SK-N-SH (cell line): ENCODE measurements around the gene DNAH7. TPM values are rescaled to one million over a fixed set of nuclear protein-coding genes. Genes with fewer than 3 reads are reported as not detected.

Source experiments
- CTCF ChIA-PET: fragments of 300-600, 350-600 bp; formaldehyde crosslinking; extraction: SDS; loops from one replicate; lab custom pipeline; 2021; lab: Yijun Ruan, JAX
- POLR2A ChIA-PET: fragments of 350-600 bp; sonication (Branson Sonifier 250); formaldehyde crosslinking; extraction: SDS; loops from one replicate; lab custom pipeline; 2020; ENCODE audit warnings: antibody characterized with exemption, inconsistent platforms; lab: Yijun Ruan, JAX
- DNase-seq: peaks from one replicate; pipeline ENCODE4 v3.0.0; 2012
- H2AFZ ChIP-seq: fragments of 200-600 bp; sonication (generic); 2 replicates; pipeline ENCODE4 v1.8.1; 2016; ENCODE audit warnings: antibody characterized with exemption, mild to moderate bottlenecking, low read depth
- H3F3A ChIP-seq: fragments of 200-600 bp; sonication (generic); replicated peaks from 2 replicates; pipeline ENCODE3; 2016; ENCODE audit warnings: antibody characterized with exemption, mild to moderate bottlenecking; ENCODE audit not compliant: insufficient read depth
- H3K27ac ChIP-seq, 2 experiments: fragments of 200-500 bp in 1 of 2; fragments of 200-600 bp in 1 of 2; sonication (Bioruptor generic) in 1 of 2; sonication (generic), shearing (Covaris generic) in 1 of 2; 2 replicates each; pipeline versions ENCODE4 v1.5.1 to v1.6.1; 2014 to 2016; ENCODE audit warnings: low read depth in 2 of 2, inconsistent platforms in 1 of 2, low read length in 1 of 2, mild to moderate bottlenecking in 1 of 2, mixed read lengths in 1 of 2
- H3K27me3 ChIP-seq: fragments of 200-600 bp; sonication (generic), shearing (Covaris generic); 2 replicates; pipeline ENCODE4 v1.6.1; 2016; ENCODE audit warnings: mixed run types; ENCODE audit not compliant: insufficient read depth
- H3K36me3 ChIP-seq, 2 experiments: fragments of 200-500 bp in 1 of 2; fragments of 200-600 bp in 1 of 2; sonication (Bioruptor generic) in 1 of 2; sonication (generic) in 1 of 2; replicated peaks in 1 of 2; 2 replicates each; pipeline versions ENCODE3 to v1.5.1; 2014 to 2016; ENCODE audit warnings: low read length in 1 of 2, mild to moderate bottlenecking in 1 of 2; ENCODE audit not compliant: insufficient read depth in 2 of 2, control insufficient read depth in 1 of 2
- H3K4me1 ChIP-seq, 2 experiments: fragments of 200-500 bp in 1 of 2; fragments of 200-600 bp in 1 of 2; sonication (Bioruptor generic) in 1 of 2; sonication (generic), shearing (Covaris generic) in 1 of 2; 2 replicates each; pipeline versions ENCODE4 v1.5.1 to v1.6.1; 2014 to 2016; ENCODE audit warnings: low read depth in 1 of 2, low read length in 1 of 2, mixed run types in 1 of 2; ENCODE audit not compliant: insufficient read depth in 2 of 2, control insufficient read depth in 1 of 2
- H3K4me2 ChIP-seq: fragments of 200-600 bp; sonication (generic), shearing (Covaris generic); 2 replicates; pipeline ENCODE4 v1.6.1; 2017; ENCODE audit warnings: mixed run types
- H3K4me3 ChIP-seq, 2 experiments: fragments of 200-500 bp in 1 of 2; fragments of 200-600 bp in 1 of 2; sonication (Bioruptor generic) in 1 of 2; sonication (generic), shearing (Covaris generic) in 1 of 2; 2 replicates each; pipeline versions ENCODE4 v1.5.1 to v1.8.1; 2014 to 2016; ENCODE audit warnings: low read depth in 2 of 2, inconsistent platforms in 1 of 2, low read length in 1 of 2, mild to moderate bottlenecking in 1 of 2, mixed read lengths in 1 of 2, moderate library complexity in 1 of 2
- H3K79me2 ChIP-seq: fragments of 200-600 bp; sonication (generic); 2 replicates; pipeline ENCODE4 v1.8.1; 2017; ENCODE audit warnings: mild to moderate bottlenecking; ENCODE audit not compliant: insufficient read depth
- H3K9ac ChIP-seq: fragments of 200-600 bp; sonication (generic); 2 replicates; pipeline ENCODE4 v1.6.1; 2017; ENCODE audit warnings: mixed run types
- H3K9me2 ChIP-seq: fragments of 200-600 bp; sonication (generic); 2 replicates; pipeline ENCODE4 v1.6.1; 2017; ENCODE audit warnings: mixed run types
- H3K9me3 ChIP-seq: fragments of 200-600 bp; sonication (generic); 2 replicates; pipeline ENCODE4 v1.6.1; 2017; ENCODE audit warnings: mixed run types, mild to moderate bottlenecking, moderate library complexity
- H4K20me1 ChIP-seq: fragments of 200-600 bp; sonication (generic); 2 replicates; pipeline ENCODE4 v1.6.1; 2017; ENCODE audit warnings: mild to moderate bottlenecking, mixed run types; ENCODE audit not compliant: insufficient read depth
- CHD2 ChIP-seq: fragments of 150-350 bp; IDR thresholded peaks from 2 replicates; pipeline ENCODE4 v1.6.1; 2018; ENCODE audit warnings: low read length; ENCODE audit not compliant: partially characterized antibody
- EP300 ChIP-seq, 2 experiments: IDR thresholded peaks; 2 replicates each; pipeline versions ENCODE4 v1.4.0 to v1.6.1; 2012; ENCODE audit warnings: borderline replicate concordance in 1 of 2, low read depth in 1 of 2, low read length in 1 of 2
- EZH2phosphoT487 ChIP-seq: fragments of 200-600 bp; sonication (generic); IDR thresholded peaks from 2 replicates; pipeline ENCODE4 v1.6.1; 2017; ENCODE audit warnings: low read depth, mixed run types, mild to moderate bottlenecking, antibody characterized with exemption, moderate library complexity, borderline replicate concordance
- FOXJ3 ChIP-seq: sonication (generic); formaldehyde crosslinking; IDR thresholded peaks from 2 replicates; pipeline ENCODE4 v1.5.1; 2020; ENCODE audit warnings: mild to moderate bottlenecking, missing genetic modification reagents
- FOXM1 ChIP-seq: IDR thresholded peaks from 2 replicates; pipeline ENCODE4 v1.4.0; 2012; ENCODE audit warnings: low read depth, mild to moderate bottlenecking
- GATA2 ChIP-seq: sonication (generic); formaldehyde crosslinking; IDR thresholded peaks from 2 replicates; pipeline ENCODE4 v1.5.0; 2020; ENCODE audit warnings: mild to moderate bottlenecking, missing genetic modification reagents
- MXI1 ChIP-seq: IDR thresholded peaks from 2 replicates; pipeline ENCODE4 v1.6.1; 2012; ENCODE audit warnings: mild to moderate bottlenecking, low read depth, low read length, improper control_type of control experiment
- POLR2AphosphoS5 ChIP-seq: IDR thresholded peaks from 2 replicates; pipeline ENCODE4 v1.6.1; 2012; ENCODE audit warnings: low read depth, low read length
- RCOR1 ChIP-seq: fragments of 150-350 bp; IDR thresholded peaks from 2 replicates; pipeline ENCODE4 v1.6.1; 2017; ENCODE audit warnings: antibody characterized with exemption, low read length
- RFX5 ChIP-seq: IDR thresholded peaks from 2 replicates; pipeline ENCODE4 v1.6.1; 2012; ENCODE audit warnings: mild to moderate bottlenecking, improper control_type of control experiment, low read length
- RXRA ChIP-seq: IDR thresholded peaks from 2 replicates; pipeline ENCODE4 v1.4.0; 2012; ENCODE audit warnings: low read depth, mild to moderate bottlenecking, borderline replicate concordance
- SMC3 ChIP-seq: IDR thresholded peaks from 2 replicates; pipeline ENCODE4 v1.6.1; 2012; ENCODE audit warnings: low read depth, low read length, improper control_type of control experiment
- TAF1 ChIP-seq: IDR thresholded peaks from 2 replicates; pipeline ENCODE4 v1.6.1; 2012; ENCODE audit warnings: low read depth, mild to moderate bottlenecking, low read length, moderate library complexity, borderline replicate concordance
- TCF12 ChIP-seq: IDR thresholded peaks from 2 replicates; pipeline ENCODE4 v1.4.0; 2012
- TEAD4 ChIP-seq: IDR thresholded peaks from 2 replicates; pipeline ENCODE4 v1.4.0; 2012; ENCODE audit warnings: mild to moderate bottlenecking, borderline replicate concordance; ENCODE audit not compliant: insufficient read depth
- USF1 ChIP-seq: IDR thresholded peaks from 2 replicates; pipeline ENCODE4 v1.4.0; 2012; ENCODE audit warnings: low read depth, borderline replicate concordance
- YY1 ChIP-seq: IDR thresholded peaks from 2 replicates; pipeline ENCODE4 v1.4.0; 2012; ENCODE audit warnings: low read depth, mild to moderate bottlenecking
- WGBS: methylation state at CpG from one replicate; pipeline ENCODE4 v1.1.6; 2017; ENCODE audit warnings: low lambda C conversion rate; 5-methylcytosine and 5-hydroxymethylcytosine counted together
- polyA plus RNA-seq, 3 experiments: library from polyadenylated mRNA; depleted of rRNA; stranded (reverse); fragments of >200 nt; gene quantifications; 2 replicates each; pipeline ENCODE4 v1.2.3, GENCODE V29; 2012
- TF ChIP-seq, protein P1 (sequence below): IDR thresholded peaks from 2 replicates; pipeline ENCODE4 v1.4.0; 2012; ENCODE audit warnings: low read depth, borderline replicate concordance
- TF ChIP-seq, protein P2 (sequence below): IDR thresholded peaks from 2 replicates; pipeline ENCODE4 v1.6.1; 2012; ENCODE audit warnings: mild to moderate bottlenecking, low read depth, low read length, moderate library complexity

The DNAH7 gene
- polyA plus RNA-seq, 1 of the 3 experiments (the other 2 are of a cell fraction) = 1.2 TPM

DNA sequence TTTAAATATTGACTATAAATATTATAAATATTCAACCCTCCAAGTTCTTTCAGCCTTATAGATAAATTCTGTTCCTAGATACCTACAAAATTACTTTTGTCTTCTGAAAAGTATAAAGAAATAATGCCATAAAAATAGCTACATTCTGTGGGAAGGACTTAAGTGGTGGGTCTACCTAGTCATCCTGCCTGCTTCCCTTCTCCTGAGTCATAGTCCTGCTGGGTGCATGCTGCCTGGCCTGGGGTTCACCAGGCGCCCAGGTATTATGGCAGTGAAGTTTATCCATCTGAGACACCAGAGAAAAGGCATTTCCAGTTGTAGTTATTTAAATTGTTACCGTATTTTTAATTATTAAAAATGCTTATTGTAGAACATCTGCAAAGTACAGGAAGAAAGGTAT lies 244.2 kb downstream of the DNAH7 start:
- Histone ChIP-seq H3K36me3 (no peaks in the 10 kb centered on the region), H3K4me1 (0 out of 4 replicates have a peak, but pooled peaks cover 0 to 4% of the 10 kb centered on the region in 2 experiments), H4K20me1 (no peaks in the 10 kb centered on the region), H3K4me3 (no peak overlapping the region), H3K9ac (no peak overlapping the region), H3F3A (no peaks in the 10 kb centered on the region), H3K9me3 (no peaks in the 10 kb centered on the region), H3K27me3 (no peaks in the 10 kb centered on the region), H3K79me2 (no peaks in the 10 kb centered on the region; the same call in 1 of the 2 replicates), H3K4me2 (no peak overlapping the region)
- ChIA-PET CTCF (interaction anchor here (1.2 kb wide), 1 partner anchor 114 kb away, joined by 3 read pairs; no protein-coding TSS in a partner anchor), POLR2A (no interaction called here)
- WGBS = 90% methylated on average over 2 of the region's 2 CpGs
- DNase-seq = no peak
- TF ChIP-seq, protein P1, sequence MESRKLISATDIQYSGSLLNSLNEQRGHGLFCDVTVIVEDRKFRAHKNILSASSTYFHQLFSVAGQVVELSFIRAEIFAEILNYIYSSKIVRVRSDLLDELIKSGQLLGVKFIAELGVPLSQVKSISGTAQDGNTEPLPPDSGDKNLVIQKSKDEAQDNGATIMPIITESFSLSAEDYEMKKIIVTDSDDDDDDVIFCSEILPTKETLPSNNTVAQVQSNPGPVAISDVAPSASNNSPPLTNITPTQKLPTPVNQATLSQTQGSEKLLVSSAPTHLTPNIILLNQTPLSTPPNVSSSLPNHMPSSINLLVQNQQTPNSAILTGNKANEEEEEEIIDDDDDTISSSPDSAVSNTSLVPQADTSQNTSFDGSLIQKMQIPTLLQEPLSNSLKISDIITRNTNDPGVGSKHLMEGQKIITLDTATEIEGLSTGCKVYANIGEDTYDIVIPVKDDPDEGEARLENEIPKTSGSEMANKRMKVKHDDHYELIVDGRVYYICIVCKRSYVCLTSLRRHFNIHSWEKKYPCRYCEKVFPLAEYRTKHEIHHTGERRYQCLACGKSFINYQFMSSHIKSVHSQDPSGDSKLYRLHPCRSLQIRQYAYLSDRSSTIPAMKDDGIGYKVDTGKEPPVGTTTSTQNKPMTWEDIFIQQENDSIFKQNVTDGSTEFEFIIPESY = no peak
- TF ChIP-seq, protein P2, sequence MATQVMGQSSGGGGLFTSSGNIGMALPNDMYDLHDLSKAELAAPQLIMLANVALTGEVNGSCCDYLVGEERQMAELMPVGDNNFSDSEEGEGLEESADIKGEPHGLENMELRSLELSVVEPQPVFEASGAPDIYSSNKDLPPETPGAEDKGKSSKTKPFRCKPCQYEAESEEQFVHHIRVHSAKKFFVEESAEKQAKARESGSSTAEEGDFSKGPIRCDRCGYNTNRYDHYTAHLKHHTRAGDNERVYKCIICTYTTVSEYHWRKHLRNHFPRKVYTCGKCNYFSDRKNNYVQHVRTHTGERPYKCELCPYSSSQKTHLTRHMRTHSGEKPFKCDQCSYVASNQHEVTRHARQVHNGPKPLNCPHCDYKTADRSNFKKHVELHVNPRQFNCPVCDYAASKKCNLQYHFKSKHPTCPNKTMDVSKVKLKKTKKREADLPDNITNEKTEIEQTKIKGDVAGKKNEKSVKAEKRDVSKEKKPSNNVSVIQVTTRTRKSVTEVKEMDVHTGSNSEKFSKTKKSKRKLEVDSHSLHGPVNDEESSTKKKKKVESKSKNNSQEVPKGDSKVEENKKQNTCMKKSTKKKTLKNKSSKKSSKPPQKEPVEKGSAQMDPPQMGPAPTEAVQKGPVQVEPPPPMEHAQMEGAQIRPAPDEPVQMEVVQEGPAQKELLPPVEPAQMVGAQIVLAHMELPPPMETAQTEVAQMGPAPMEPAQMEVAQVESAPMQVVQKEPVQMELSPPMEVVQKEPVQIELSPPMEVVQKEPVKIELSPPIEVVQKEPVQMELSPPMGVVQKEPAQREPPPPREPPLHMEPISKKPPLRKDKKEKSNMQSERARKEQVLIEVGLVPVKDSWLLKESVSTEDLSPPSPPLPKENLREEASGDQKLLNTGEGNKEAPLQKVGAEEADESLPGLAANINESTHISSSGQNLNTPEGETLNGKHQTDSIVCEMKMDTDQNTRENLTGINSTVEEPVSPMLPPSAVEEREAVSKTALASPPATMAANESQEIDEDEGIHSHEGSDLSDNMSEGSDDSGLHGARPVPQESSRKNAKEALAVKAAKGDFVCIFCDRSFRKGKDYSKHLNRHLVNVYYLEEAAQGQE = no peak
- no peak for TF ChIP-seq TCF12
- no peak for TF ChIP-seq MXI1
- no peak for TF ChIP-seq EP300 (IDR thresholded peaks at IDR 0.05; ENCODE audit: borderline replicate concordance in 1 of 2, low read depth in 1 of 2, low read length in 1 of 2)
- TF ChIP-seq EZH2phosphoT487 = no peak
- TF ChIP-seq TEAD4 = no peak
- no peak for TF ChIP-seq USF1
- no peak for TF ChIP-seq RFX5
- no peak for TF ChIP-seq CHD2
- no peak for TF ChIP-seq POLR2AphosphoS5
- TF ChIP-seq FOXM1 = no peak
- no peak for TF ChIP-seq SMC3
- no peak for TF ChIP-seq GATA2 (CRISPR knock-in tag)
- TF ChIP-seq RCOR1 = no peak
- no peak for TF ChIP-seq YY1
- no peak for TF ChIP-seq FOXJ3 (CRISPR knock-in tag)
- TF ChIP-seq RXRA = no peak
- no peak for TF ChIP-seq TAF1
- TF ChIP-seq, all 33 proteins: peak for 0
- H3K9me2 ChIP-seq = no peaks in the 10 kb centered on the region
- H3K27ac ChIP-seq = no peak overlapping the region
- no peak overlapping the region for H2AFZ ChIP-seq
